GM10847 (cell line): ENCODE measurements around the gene ORAI2.
A peak's percentile ranks its signal among the peaks of the same experiment; 100 is the strongest.

Source experiments
- POLR2A ChIP-seq: IDR thresholded peaks from 2 replicates; pipeline ENCODE4 v1.6.1; 2011; ENCODE audit not compliant: insufficient read length; ENCODE audit errors: extremely low read depth

Gene ORAI2

DNA sequence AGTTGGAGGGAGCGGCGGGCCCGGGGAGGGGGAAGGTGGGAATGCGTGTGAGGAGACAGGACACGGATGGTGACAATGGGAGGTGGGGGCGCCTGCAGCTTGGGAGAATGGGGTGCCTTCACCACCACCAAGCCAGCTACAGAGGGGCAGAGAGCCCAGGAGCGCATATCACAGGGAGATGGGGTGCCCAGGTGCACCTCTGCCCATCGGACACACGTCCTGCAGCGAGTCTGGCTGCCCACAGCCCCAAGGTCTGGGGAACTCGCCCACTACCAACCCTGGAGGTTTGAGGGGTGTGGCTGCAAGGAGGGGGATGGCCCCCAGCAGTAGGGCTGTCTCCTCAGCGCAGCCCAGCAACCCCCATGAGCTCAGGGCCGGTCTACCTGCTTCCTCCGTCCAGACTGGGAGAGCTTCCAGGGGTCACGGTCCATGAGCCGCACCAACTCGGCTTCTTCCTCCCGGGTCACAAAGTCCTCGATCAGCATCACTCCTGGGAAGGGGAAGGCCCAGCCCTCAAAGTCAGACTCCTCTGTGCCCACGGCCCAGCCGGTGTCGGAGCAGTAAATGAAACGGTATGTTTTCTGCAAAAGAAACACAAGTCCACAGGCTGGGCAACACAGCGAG lies 26.0 kb downstream of the ORAI2 start:
- no peak for TF ChIP-seq POLR2A

DNA sequence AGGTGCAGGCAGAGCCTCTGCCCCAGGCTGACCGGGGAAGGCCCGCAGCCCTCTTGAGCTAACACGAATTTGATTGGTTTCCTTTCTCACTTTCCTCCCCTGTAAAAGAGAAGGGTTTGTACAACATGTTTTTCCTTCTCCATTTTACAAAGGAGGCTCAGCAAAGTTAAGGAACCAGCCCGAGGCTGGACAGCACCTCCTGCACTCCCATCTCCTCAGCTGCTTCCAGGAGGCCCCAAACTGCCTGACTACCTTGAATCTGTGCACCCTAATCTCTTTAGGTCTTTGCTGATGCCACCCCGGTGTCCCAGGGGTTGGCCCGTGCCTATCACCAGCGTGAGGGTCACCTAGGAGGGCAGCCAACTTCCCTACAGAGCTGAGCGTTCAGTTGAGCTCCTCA lies 27.1 kb downstream of the ORAI2 start:
- TF ChIP-seq POLR2A = no peak

DNA sequence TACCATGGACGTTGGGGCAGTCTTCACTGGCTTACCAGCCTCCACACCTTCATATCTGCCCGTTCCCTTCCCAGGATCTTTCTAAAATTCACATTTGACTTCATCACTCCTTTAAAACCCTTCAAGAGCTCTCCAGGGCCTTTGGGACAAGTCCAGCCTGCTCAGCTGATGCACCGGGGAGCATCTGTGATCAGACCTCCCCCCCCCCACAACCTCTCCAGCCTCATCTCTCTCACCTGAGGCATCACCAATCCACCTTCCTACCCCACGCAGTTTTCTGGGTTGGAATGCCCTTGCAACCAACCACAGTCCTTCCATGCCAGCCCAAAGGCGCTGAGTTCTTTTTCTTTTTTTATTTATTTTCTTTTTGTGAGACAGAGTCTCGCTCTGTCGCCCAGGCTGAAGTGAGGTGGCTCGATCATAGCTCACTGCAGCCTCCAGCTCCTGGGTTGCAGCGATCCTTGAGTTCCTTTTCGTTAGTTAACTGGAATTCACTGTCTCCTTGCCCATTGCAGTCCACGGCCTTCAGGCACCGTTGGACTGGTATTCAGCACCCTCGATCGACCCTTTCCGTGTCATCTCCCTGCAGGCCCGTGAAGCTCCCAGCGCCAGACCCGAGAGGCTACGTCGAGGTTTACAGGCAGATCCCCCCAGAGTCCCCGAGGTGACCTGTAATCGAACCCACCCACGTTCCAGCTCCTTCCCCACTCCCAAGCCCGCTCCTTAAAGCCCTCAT lies 30.6 kb downstream of the ORAI2 start:
- no peak for TF ChIP-seq POLR2A

DNA sequence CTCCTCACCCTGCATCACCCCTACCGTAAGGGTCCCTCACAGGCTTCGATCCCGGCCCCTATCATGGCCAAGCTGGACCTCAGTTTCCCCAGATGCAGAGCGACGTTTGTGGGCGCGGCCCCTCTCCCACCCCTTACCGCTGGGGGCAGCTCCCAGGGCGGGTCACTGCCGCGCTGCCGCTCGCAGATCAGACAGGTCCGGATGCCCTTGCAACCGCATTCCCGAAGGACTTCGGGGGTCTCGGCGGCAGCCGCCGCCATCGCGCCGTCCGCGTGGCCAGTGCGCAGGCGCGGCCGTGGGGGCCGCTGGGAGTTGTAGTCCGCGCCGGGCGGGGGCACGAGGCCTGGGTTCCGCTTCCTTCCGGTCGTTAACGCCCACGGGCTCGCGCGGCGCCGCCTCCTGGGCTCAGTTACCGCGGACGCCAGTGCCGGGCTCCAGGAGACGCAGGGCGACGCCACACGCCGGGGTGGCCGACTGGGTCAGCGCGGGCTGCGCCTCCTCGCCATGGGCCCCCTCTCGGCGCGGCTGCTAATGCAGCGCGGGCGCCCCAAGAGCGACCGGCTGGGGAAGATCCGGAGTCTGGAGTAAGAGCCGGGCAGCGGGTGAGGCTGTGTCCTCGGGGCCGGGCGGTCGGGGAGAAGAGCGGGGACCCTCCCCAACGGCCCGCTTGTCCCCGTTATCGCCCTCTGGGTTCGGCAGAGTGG lies 31.4 kb downstream of the ORAI2 start, which contains the start of the genes ALKBH4 and LRWD1:
Gene ALKBH4 (minus strand): TSS at position 287 of the 704 bp plus-strand sequence. CDS start 27 bp downstream, at position 260.
Gene LRWD1 (plus strand): TSS at position 408 of the 704 bp plus-strand sequence. CDS start 97 bp downstream, at position 505.
- TF ChIP-seq POLR2A = peak; percentile 72

DNA sequence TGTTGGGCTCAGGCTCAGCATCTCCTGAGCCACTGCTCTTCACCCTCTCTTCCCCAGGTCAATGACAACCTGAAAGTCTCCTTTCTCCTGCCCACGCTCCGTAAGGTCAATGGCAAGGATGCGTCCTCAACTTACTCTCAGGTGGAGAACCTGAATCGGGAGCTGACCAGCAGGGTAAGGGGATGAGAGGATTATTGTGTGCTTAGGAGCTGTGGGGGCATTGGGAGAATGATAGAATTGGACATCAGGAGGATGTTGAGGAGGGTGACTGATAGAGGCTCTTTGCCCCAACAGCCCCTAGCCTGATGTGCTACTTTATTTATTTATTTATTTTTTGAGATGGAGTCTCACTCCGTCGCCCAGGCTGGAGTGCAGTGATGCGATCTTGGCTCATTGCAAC lies 32.7 kb downstream of the ORAI2 start:
- no peak for TF ChIP-seq POLR2A

DNA sequence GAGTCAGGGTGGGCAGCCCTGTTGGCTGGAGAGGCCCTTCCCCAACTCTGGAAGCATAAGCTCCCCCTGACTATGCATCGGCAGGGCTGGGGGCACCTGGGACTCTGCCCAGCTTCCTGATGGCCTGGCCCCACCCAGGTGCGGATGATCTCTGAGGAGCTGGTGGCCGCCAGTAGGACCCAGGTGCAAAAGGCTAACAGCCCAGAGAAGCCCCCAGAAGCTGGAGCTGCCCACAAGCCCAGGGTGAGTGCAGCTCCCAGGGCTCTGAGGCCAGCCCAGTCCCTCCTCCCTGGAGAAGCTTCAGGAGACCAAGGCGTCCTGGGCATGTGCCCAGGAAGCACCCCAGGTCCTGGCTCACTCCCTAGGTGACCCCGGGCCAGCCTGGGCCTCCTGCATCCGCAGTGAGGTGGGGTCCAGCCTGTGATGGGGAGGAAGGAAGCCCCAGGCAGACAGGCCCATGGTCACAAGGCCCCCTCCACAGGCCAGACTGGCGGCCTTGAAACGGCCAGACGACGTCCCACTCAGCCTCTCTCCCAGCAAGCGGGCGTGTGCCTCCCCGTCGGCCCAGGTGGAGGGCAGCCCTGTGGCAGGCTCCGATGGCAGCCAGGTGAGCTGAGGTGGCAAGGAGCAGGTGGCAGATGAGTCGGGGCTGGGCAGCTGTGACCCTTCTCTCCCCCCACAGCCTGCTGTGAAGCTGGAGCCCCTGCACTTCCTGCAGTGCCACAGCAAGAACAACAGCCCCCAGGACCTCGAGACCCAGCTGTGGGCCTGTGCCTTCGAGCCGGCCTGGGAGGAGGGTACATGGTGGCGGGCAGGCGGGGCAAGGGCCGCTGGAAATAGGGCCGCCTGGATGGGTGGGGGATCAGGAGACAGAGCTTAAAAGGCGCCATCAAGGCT lies 34.5 kb downstream of the ORAI2 start:
- TF ChIP-seq POLR2A = no peak

DNA sequence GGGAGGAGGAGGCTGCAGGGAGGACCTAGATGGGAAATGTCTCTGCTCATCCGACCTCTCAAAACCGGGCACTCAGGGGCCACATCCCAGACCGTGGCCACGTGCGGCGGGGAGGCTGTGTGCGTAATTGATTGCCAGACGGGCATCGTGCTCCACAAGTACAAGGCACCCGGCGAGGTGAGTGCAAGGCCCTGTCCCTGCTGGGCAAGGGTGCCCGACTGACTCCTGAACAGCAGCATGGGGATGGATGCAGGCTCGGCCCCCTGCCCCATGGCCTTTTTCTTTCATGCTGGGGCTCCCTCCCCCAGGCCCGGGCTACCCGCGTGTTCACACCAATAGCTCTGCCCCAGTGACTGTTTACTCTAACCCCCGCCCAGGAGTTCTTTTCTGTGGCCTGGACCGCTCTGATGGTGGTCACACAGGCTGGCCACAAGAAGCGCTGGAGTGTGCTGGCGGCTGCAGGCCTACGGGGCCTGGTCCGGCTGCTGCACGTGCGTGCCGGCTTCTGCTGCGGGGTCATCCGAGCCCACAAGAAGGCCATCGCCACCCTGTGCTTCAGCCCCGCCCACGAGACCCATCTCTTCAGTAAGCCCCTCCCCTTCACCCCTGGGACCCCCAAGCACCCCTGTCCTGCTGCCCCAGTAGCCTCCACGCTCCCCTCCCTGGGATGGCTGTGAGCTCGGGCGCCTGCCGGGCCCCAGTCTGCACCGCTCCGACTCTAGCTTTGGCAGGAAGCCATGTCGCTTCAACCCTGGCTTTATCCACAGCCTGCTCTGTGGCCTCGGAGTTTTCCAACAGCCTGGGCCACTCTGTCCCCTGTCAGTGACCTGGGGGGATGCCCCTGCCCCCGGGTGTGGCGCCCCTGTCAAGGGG lies 35.3 kb downstream of the ORAI2 start:
- TF ChIP-seq POLR2A = no peak

DNA sequence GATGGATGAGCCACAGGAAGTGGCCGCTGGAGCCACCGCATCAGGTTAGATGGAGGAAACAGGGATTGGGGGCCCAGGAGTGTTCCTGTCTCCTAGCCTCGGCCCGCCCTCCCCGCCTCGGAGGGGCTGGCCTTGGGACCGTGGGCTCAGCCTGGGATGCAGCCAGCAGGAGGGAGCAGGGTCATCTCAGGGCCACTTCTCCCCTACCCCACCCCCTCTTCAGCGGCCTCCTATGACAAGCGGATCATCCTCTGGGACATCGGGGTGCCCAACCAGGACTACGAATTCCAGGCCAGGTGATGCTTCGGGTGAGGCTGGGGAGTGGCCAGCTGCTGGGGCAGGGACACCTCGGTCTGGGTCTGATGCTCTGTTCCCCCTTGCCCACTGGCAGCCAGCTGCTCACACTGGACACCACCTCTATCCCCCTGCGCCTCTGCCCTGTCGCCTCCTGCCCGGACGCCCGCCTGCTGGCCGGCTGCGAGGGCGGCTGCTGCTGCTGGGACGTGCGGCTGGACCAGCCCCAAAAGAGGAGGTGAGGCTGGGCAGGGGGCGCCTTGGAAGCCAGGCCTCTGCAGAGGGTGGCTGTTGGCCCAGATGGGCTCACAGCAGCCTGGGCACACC lies 36.1 kb downstream of the ORAI2 start:
- no peak for TF ChIP-seq POLR2A

DNA sequence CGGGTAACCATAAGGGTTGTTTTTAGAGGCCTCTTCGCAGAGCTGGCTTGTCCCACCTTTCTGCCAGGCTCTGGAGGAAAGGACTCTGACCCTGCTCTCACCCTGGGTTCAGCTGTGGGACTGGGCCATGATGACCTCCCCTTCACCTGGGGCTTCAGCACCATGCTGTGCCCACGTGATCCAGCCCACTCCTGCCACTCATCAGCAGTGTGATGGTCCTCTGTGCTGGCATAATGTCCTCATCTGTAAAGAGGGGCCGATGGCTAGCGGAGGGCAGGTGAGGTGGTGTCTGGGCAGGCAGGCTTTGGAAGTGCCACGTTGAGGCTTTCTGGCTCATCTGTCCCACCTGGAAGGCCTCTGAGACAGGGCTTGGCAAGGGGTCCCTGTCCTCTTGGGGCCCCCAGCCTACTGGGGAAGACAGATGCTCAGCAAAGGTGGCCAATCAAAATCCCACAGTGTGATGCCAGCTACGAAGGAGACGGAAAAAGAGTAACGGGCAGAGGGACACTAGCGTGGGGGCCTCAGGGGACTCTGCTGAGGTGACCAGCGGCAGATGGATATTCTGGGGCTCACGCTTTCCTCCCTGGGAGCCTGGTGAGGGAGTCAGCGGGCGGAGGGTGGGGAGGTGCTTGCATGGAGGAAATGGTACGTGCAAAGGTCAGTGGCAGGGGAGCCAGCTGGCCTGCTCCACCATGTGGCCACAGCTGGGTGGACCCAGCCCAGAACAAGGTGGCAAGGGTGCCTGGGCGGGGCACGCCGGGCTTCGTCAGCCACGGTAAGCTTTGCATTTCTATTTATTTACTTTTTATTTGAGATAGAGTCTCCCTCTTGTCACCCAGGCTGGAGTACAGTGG lies 36.8 kb downstream of the ORAI2 start:
- no peak for TF ChIP-seq POLR2A

DNA sequence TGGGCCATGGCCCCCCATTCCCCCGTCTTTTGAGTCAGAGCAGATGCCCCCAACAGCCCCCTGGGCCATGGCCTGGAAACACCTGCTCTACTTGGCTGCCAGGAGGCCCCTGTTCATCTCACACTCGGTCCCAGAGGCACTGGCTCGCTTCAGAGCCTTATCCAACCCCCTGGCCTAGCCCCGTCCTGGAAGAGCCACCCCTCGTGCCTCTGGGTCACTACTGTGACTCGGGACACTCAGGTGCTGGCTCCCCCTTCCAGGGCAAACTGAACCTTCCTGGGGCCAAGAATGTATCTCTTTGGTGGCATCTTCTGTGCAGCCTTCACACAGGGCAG lies 38.4 kb downstream of the ORAI2 start:
- no peak for TF ChIP-seq POLR2A

DNA sequence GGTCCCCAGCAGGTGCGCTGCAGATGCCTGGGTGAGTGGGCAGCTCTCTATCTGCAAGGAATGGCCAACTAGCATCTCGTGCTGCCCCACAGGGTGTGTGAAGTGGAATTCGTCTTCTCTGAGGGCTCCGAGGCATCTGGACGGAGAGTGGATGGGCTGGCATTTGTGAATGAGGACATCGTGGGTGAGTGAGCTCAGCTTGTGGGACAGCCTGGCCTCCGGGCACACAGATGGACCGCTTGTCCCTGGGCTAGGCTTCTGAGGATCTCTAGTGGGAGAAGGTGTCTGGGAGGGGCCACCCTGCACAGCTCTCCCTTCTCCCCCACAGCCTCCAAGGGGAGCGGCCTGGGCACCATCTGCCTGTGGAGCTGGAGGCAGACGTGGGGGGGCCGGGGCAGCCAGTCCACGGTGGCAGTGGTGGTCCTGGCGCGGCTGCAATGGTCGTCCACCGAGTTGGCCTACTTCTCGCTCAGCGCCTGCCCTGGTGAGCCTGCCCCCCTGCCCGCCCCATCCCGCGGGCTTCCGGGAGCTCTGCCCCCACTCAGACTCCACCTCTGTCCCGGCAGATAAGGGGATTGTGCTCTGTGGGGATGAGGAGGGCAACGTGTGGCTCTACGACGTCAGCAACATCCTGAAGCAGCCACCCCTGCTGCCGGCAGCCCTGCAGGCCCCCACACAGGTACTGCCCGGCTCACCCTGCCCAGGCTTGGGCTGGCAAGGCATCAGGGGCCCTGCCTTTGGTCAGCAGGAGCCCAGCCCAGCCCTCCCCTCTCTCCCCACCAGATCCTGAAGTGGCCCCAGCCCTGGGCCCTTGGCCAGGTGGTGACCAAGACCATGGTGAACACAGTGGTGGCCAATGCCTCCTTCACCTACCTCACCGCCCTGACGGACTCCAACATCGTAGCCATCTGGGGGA lies 39.0 kb downstream of the ORAI2 start:
- no peak for TF ChIP-seq POLR2A

DNA sequence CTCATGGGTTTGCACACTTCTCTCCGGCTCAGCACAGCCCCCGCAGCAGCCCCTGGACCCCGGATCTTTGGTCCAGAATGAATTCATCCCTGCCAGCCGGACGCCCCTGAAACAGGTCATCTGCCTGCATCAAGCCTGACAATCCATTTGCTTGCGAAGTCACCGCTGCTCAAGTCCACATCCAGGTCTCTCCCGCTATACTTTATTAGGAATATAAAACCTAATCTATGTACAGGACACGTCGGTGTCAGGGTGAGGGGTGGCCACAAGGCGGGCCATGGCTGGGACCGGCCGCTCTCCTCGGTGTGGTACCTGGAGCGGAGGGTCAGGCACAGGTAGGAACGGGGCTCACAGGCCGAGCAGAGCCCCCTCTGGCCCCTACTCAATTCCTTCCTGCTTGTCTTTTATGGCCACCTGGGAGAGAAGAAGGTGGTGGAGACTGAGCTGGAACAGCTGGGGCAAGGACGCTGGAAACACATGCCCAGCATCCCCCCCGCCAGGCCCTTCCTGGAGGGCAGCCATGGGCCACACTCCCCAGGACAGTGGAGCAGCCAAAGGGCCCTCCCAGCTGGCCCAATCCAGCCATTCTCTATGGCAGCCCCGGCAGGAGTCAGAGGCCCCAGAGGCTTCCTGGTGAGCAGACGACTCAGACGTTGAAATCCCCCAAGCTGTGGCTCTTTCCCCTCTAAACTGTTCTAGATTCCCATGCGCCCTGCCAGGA lies 40.1 kb downstream of the ORAI2 start:
- no peak for TF ChIP-seq POLR2A
